HepG2 (cell line): ENCODE results near the gene KIAA2012. TPM values are rescaled to one million over a fixed set of nuclear protein-coding genes. Genes with fewer than 3 reads are reported as not detected.

ENCODE experiments used
- ATAC-seq: fragments of 200-7000 bp; cut with Tn5 transposase; 3 replicates; pipeline ENCODE4 v1.9.1; 2020; ENCODE audit warnings: mild to moderate bottlenecking, moderate library complexity
- BruUV-seq: library from RNA; stranded (reverse); fragments of 400-500 nt; replicated peaks from 2 replicates; lab custom pipeline; 2021; lab: Mats Ljungman, UMichigan
- CTCF ChIA-PET: fragments of 300-600 bp; formaldehyde crosslinking; extraction: SDS; loops from one replicate; lab custom pipeline; 2021; ENCODE audit warnings: low total read pairs, inconsistent platforms, low intra/inter-chr PET ratio; lab: Yijun Ruan, JAX
- POLR2A ChIA-PET: fragments of 350-600 bp; sonication (Branson Sonifier 250); formaldehyde crosslinking; loops from one replicate; lab custom pipeline; 2020; ENCODE audit warnings: antibody characterized with exemption, inconsistent platforms; lab: Yijun Ruan, JAX
- DNase-seq: peaks from one replicate; pipeline ENCODE4 v3.0.0-alpha.2; 2015; ENCODE audit warnings: low spot score
- FAIRE-seq: peaks from 3 replicates; lab custom pipeline; 2011; peaks lifted over from hg19 to GRCh38; lab: Jason Lieb, UNC
- H2AFZ ChIP-seq: one replicate; pipeline ENCODE4 v1.6.1; 2011; ENCODE audit warnings: low read length, inconsistent platforms
- H3K27ac ChIP-seq: fragments of 300-600 bp; 3 replicates; pipeline ENCODE4 v1.8.0; 2011; ENCODE audit warnings: mixed run types, mild to moderate bottlenecking, mixed read lengths, low read length, inconsistent platforms; ENCODE audit not compliant: insufficient read depth; ENCODE audit errors: extremely low read length
- H3K27me3 ChIP-seq, 2 experiments: fragments of 200-600 bp in 1 of 2; 2 replicates in 1 of 2; 3 replicates in 1 of 2; pipeline versions ENCODE4 v1.6.0 to v1.8.0; 2011; ENCODE audit warnings: low read length in 2 of 2, mild to moderate bottlenecking in 2 of 2, moderate library complexity in 2 of 2, inconsistent platforms in 1 of 2; ENCODE audit not compliant: insufficient read depth in 2 of 2, control insufficient read depth in 1 of 2
- H3K36me3 ChIP-seq, 2 experiments: fragments of 200-600 bp in 1 of 2; replicated peaks in 1 of 2; 2 replicates in 1 of 2; 3 replicates in 1 of 2; pipeline versions ENCODE4 v1.5.1 to v1.8.0; 2011; ENCODE audit warnings: low read length in 2 of 2, inconsistent platforms in 1 of 2; ENCODE audit not compliant: insufficient read depth in 2 of 2, control insufficient read depth in 1 of 2
- H3K4me1 ChIP-seq: 2 replicates; pipeline ENCODE4 v1.5.1; 2012; ENCODE audit warnings: low read length, inconsistent platforms; ENCODE audit not compliant: insufficient read depth
- H3K4me2 ChIP-seq: 2 replicates; pipeline ENCODE4 v1.6.0; 2011; ENCODE audit warnings: low read depth, low read length, inconsistent platforms
- H3K4me3 ChIP-seq, 3 experiments: fragments of 200-600 bp in 1 of 3; sonication (generic), shearing (Covaris generic) in 1 of 3; replicated peaks in 1 of 3; 2 replicates each; pipeline ENCODE4 v1.5.1; 2011 to 2016; ENCODE audit warnings: low read length in 3 of 3, inconsistent platforms in 2 of 3, low read depth in 2 of 3, mild to moderate bottlenecking in 2 of 3, control low read depth in 1 of 3, mixed read lengths in 1 of 3; ENCODE audit not compliant: insufficient read depth in 1 of 3
- H3K79me2 ChIP-seq: one replicate; pipeline ENCODE4 v1.6.1; 2011; ENCODE audit warnings: low read length, inconsistent platforms; ENCODE audit not compliant: insufficient read depth
- H3K9ac ChIP-seq: 2 replicates; pipeline ENCODE4 v1.6.0; 2011; ENCODE audit warnings: mild to moderate bottlenecking, low read depth, low read length, inconsistent platforms; ENCODE audit not compliant: insufficient read depth
- H3K9me3 ChIP-seq: 2 replicates; pipeline ENCODE4 v1.5.1; 2012; ENCODE audit warnings: mild to moderate bottlenecking, low read length
- H4K20me1 ChIP-seq: 2 replicates; pipeline ENCODE4 v1.6.0; 2011; ENCODE audit warnings: inconsistent platforms, mild to moderate bottlenecking, low read length, moderate library complexity; ENCODE audit not compliant: insufficient read depth
- ATF7-NPFF ChIP-seq: sonication (generic); formaldehyde crosslinking; IDR thresholded peaks from 2 replicates; pipeline ENCODE4 v1.8.1; 2023; ENCODE audit warnings: mild to moderate bottlenecking, low read depth, missing genetic modification reagents, moderate library complexity
- BRF2 ChIP-seq: sonication (generic); formaldehyde crosslinking; IDR thresholded peaks from 2 replicates; pipeline ENCODE4 v1.8.1; 2022; ENCODE audit warnings: mild to moderate bottlenecking, missing genetic modification reagents
- ETV6 ChIP-seq: sonication (generic); formaldehyde crosslinking; conservative IDR thresholded peaks from 2 replicates; pipeline ENCODE4 v1.4.0; 2020; ENCODE audit warnings: missing genetic modification reagents
- SIX4 ChIP-seq: sonication (generic); formaldehyde crosslinking; IDR thresholded peaks from 2 replicates; pipeline ENCODE4 v1.4.0; 2020; ENCODE audit warnings: missing genetic modification reagents
- SP5 ChIP-seq: IDR thresholded peaks from 2 replicates; pipeline ENCODE4 v1.6.1; 2016; ENCODE audit warnings: low read depth, borderline replicate concordance
- SPEN ChIP-seq: sonication (generic); formaldehyde crosslinking; IDR thresholded peaks from 2 replicates; pipeline ENCODE4 v1.5.1; 2020; ENCODE audit warnings: low read depth, mild to moderate bottlenecking, missing genetic modification reagents
- TBX3 ChIP-seq: fragments of 450-650 bp; IDR thresholded peaks from 2 replicates; pipeline ENCODE4 v1.6.1; 2017; ENCODE audit warnings: antibody characterized with exemption, mild to moderate bottlenecking, inconsistent platforms, borderline replicate concordance
- TCF12 ChIP-seq, 2 experiments: fragments of 450-650 bp in 1 of 2; sonication (generic) in 1 of 2; formaldehyde crosslinking in 1 of 2; IDR thresholded peaks; 2 replicates each; pipeline versions ENCODE4 v1.6.1 to v1.8.0; 2017 to 2022; ENCODE audit warnings: antibody characterized with exemption in 1 of 2, mild to moderate bottlenecking in 1 of 2, missing genetic modification reagents in 1 of 2, moderate library complexity in 1 of 2
- ZNF282 ChIP-seq: fragments of 450-650 bp; IDR thresholded peaks from 2 replicates; pipeline ENCODE4 v1.6.1; 2018; ENCODE audit not compliant: partially characterized antibody
- ZNF660 ChIP-seq: sonication (generic); formaldehyde crosslinking; IDR thresholded peaks from 2 replicates; pipeline ENCODE4 v1.5.1; 2020; ENCODE audit warnings: mild to moderate bottlenecking, low read depth, missing genetic modification reagents, borderline replicate concordance
- ZNF7 ChIP-seq: IDR thresholded peaks from 2 replicates; pipeline ENCODE4 v1.6.1; 2016; ENCODE audit warnings: missing biosample characterization, missing genetic modification reagents
- ZNF879 ChIP-seq: sonication (generic); formaldehyde crosslinking; IDR thresholded peaks from 2 replicates; pipeline ENCODE4 v1.8.1; 2023; ENCODE audit warnings: missing genetic modification reagents
- WGBS: methylation state at CpG from one replicate; pipeline ENCODE4 v1.1.6; 2017; ENCODE audit warnings: low lambda C conversion rate; 5-methylcytosine and 5-hydroxymethylcytosine counted together
- in situ Hi-C: cut with HindIII; loops from 2 replicates; pipeline ENCODE4 v1.10.0; 2017; ENCODE audit warnings: low pct_unique_long_range_greater_than_20kb; ENCODE audit not compliant: extremely low pct_ligation_motif_present
- intact Hi-C: fragments of 100-400 bp; cut with micrococcal nuclease; formaldehyde crosslinking; loops from one replicate; pipeline ENCODE4 v1.10.0; 2022; ENCODE audit not compliant: unreplicated experiment
- polyA plus RNA-seq, 8 experiments: library from polyadenylated mRNA; depleted of rRNA in 3 of 8; stranded (reverse) in 7 of 8; unstranded in 1 of 8; fragments of >200 nt; fragmentation: Illumina TruSeq in 4 of 8; extraction: Trizol in 4 of 8; gene quantifications; 2 replicates each; pipeline versions ENCODE4 v1.2.1 to v1.2.3, GENCODE V29; 2011 to 2016; ENCODE audit warnings: low read depth in 4 of 8, missing spikeins in 1 of 8, mixed read lengths in 1 of 8; ENCODE audit not compliant: insufficient read depth in 1 of 8
- total RNA-seq, 5 experiments: library from RNA; depleted of rRNA; stranded (reverse); fragments of >200 nt; fragmentation: Illumina TruSeq; extraction: Trizol; gene quantifications; 2 replicates each; pipeline ENCODE4 v1.2.3, GENCODE V29; 2016; ENCODE audit warnings: low read depth in 1 of 5
- TF ChIP-seq, protein P1 (sequence below): sonication (generic); formaldehyde crosslinking; IDR thresholded peaks from 2 replicates; pipeline ENCODE4 v1.5.0; 2020; ENCODE audit warnings: missing genetic modification reagents
- TF ChIP-seq, protein P2 (sequence below): sonication (generic); formaldehyde crosslinking; IDR thresholded peaks from 2 replicates; pipeline ENCODE4 v1.5.0; 2020; ENCODE audit warnings: mild to moderate bottlenecking, missing genetic modification reagents

The KIAA2012 gene
- total and polyA plus RNA-seq, 2 of the 13 experiments (the other 11 are each of a cell fraction or from before 2014, with no cell fraction given): not detected

DNA sequence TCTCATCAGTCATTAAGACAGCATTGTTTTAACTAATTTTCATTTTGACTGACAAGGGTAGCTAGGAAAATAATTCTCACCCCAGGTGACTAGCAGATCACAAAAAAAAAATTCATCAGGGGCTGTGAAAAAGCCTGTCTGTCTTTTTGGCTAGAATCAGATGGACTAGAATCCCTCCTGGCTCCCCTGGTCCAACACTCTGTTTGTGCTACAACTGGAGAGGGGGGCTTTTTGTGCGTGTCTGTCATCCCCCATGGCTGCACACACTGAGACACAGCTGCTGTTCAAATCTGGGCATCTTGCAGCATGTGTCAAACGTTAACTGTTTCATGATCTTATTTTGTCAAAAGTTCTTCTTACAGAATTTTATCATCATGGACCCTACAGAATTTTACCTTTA lies 51.2 kb downstream of the KIAA2012 start:
- H4K20me1 ChIP-seq: no peaks in the 10 kb centered on the region
- FAIRE-seq (no peak), ATAC-seq (no peak), DNase-seq (no peak)
- H3K9ac ChIP-seq: no peak overlapping the region
- in situ Hi-C loops: no loop called here
- no peak overlapping the region for H3K4me2 ChIP-seq
- no peaks in the 10 kb centered on the region for H3K36me3 ChIP-seq
- H3K4me1 ChIP-seq: no peaks in the 10 kb centered on the region
- H3K9me3 ChIP-seq: no peaks in the 10 kb centered on the region
- H3K27me3 ChIP-seq: peaks cover 0 to 13% of the 10 kb centered on the region in 2 experiments; a peak in 3 of 5 replicates
- no TSS peak for BruUV-seq
- H3K4me3 ChIP-seq: no peak overlapping the region
- ChIA-PET CTCF (no interaction called here), POLR2A (no interaction called here)
- 34% methylated on average over 2 of the region's 2 CpGs for WGBS
- no peak overlapping the region for H3K27ac ChIP-seq
- no peak for TF ChIP-seq SPEN
- TF ChIP-seq, protein P1, sequence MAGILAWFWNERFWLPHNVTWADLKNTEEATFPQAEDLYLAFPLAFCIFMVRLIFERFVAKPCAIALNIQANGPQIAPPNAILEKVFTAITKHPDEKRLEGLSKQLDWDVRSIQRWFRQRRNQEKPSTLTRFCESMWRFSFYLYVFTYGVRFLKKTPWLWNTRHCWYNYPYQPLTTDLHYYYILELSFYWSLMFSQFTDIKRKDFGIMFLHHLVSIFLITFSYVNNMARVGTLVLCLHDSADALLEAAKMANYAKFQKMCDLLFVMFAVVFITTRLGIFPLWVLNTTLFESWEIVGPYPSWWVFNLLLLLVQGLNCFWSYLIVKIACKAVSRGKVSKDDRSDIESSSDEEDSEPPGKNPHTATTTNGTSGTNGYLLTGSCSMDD (CRISPR knock-in tag): no peak
- TF ChIP-seq SP5: no peak
- no peak for TF ChIP-seq BRF2
- TF ChIP-seq, protein P2, sequence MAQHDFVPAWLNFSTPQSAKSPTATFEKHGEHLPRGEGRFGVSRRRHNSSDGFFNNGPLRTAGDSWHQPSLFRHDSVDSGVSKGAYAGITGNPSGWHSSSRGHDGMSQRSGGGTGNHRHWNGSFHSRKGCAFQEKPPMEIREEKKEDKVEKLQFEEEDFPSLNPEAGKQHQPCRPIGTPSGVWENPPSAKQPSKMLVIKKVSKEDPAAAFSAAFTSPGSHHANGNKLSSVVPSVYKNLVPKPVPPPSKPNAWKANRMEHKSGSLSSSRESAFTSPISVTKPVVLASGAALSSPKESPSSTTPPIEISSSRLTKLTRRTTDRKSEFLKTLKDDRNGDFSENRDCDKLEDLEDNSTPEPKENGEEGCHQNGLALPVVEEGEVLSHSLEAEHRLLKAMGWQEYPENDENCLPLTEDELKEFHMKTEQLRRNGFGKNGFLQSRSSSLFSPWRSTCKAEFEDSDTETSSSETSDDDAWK: no peak
- TF ChIP-seq ZNF282: no peak
- no peak for TF ChIP-seq ATF7-NPFF (CRISPR knock-in tag)
- TF ChIP-seq TBX3: no peak
- TF ChIP-seq ZNF7: no peak
- TF ChIP-seq ETV6: no peak
- no peak for TF ChIP-seq TCF12 (IDR thresholded peaks at IDR 0.05)
- no peak for TF ChIP-seq TCF12 (CRISPR knock-in tag; IDR thresholded peaks at IDR 0.05)
- no peak for TF ChIP-seq SIX4 (CRISPR knock-in tag)
- no peak for TF ChIP-seq ZNF660 (CRISPR knock-in tag)
- TF ChIP-seq ZNF879 (CRISPR knock-in tag): no peak
- H3K79me2 ChIP-seq: no peaks in the 10 kb centered on the region
- H2AFZ ChIP-seq: no peak overlapping the region
- intact Hi-C loops: no loop called here
